ENCODE data around the gene MCRS1.

Gene MCRS1

GRCh38 chr12:49583366-49584094 is 15.6 kb upstream of the MCRS1 start:
- H3K4me2 ChIP-seq (ENCODE audit: low read depth, low read length, poor library complexity, severe bottlenecking): no peak overlapping the region
- H3K79me2 ChIP-seq (ENCODE audit: insufficient read depth, low read length): no peaks in the 10 kb centered on the region
- no peaks in the 10 kb centered on the region for H3K4me1 ChIP-seq (ENCODE audit: insufficient read depth, low read length, poor library complexity, severe bottlenecking)
- H3F3A ChIP-seq (ENCODE audit: low read depth): no peaks in the 10 kb centered on the region
- no peaks in the 10 kb centered on the region for H3K27me3 ChIP-seq (ENCODE audit: insufficient read depth, low read length, poor library complexity, severe bottlenecking)
- no peaks in the 10 kb centered on the region for H4K20me1 ChIP-seq (ENCODE audit: insufficient read depth, low read length, poor library complexity, severe bottlenecking)
- no peak overlapping the region for H2AFZ ChIP-seq (ENCODE audit: low read length)
- H3K9me3 ChIP-seq (ENCODE audit: insufficient read depth, low read depth, low read length): no peaks in the 10 kb centered on the region
- TF ChIP-seq CTCF (conservative IDR thresholded peaks at IDR 0.05; ENCODE audit: low read length): no peak
- no peak for TF ChIP-seq EZH2phosphoT487 (IDR thresholded peaks at IDR 0.05; ENCODE audit: borderline replicate concordance)
- H3K9me2 ChIP-seq (replicated peaks; ENCODE audit: low read depth, low read length): no peaks in the 10 kb centered on the region
- no peak overlapping the region for H3K4me3 ChIP-seq (ENCODE audit: low read length, poor library complexity, severe bottlenecking)
- H3K9ac ChIP-seq (ENCODE audit: low read depth, low read length, poor library complexity, severe bottlenecking): no peak overlapping the region
- H3K36me3 ChIP-seq (ENCODE audit: insufficient read depth, low read length): peaks cover 3% of the 10 kb centered on the region; the same call in 1 of the 2 replicates

DNA sequence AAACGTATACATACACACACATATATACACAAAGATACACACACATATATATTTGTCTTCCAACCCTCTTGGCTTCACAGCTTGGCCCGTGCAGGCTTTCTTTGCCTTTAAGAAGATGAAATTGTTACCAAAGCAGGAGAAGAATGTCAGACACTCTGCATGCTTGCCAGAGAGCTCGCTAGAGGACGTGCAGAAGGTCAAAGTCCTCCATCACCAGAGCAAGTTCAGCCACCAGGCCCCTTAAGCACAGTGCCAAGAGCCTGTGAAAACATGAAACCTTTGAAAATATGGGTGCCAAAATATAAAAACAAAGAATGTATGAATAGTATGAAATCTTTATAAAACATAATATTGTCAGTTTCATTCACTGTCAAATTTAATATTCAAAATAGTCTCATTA is 14.9 kb upstream of the MCRS1 start:
- H3K27me3 ChIP-seq (ENCODE audit: insufficient read depth, low read length, poor library complexity, severe bottlenecking): no peaks in the 10 kb centered on the region
- peaks cover 3% of the 10 kb centered on the region; the same call in 1 of the 2 replicates for H3K36me3 ChIP-seq (ENCODE audit: insufficient read depth, low read length)
- H3K9ac ChIP-seq (ENCODE audit: low read depth, low read length, poor library complexity, severe bottlenecking): no peak overlapping the region
- H3F3A ChIP-seq (ENCODE audit: low read depth): no peaks in the 10 kb centered on the region
- no peaks in the 10 kb centered on the region for H3K9me3 ChIP-seq (ENCODE audit: insufficient read depth, low read depth, low read length)
- H3K79me2 ChIP-seq (ENCODE audit: insufficient read depth, low read length): no peaks in the 10 kb centered on the region
- no peaks in the 10 kb centered on the region for H3K9me2 ChIP-seq (replicated peaks; ENCODE audit: low read depth, low read length)
- no peak overlapping the region for H3K4me3 ChIP-seq (ENCODE audit: low read length, poor library complexity, severe bottlenecking)
- H3K4me1 ChIP-seq (ENCODE audit: insufficient read depth, low read length, poor library complexity, severe bottlenecking): no peaks in the 10 kb centered on the region
- no peaks in the 10 kb centered on the region for H4K20me1 ChIP-seq (ENCODE audit: insufficient read depth, low read length, poor library complexity, severe bottlenecking)
- no peak overlapping the region for H2AFZ ChIP-seq (ENCODE audit: low read length)
- no peak overlapping the region for H3K4me2 ChIP-seq (ENCODE audit: low read depth, low read length, poor library complexity, severe bottlenecking)
- TF ChIP-seq CTCF (conservative IDR thresholded peaks at IDR 0.05; ENCODE audit: low read length) (no peak), EZH2phosphoT487 (IDR thresholded peaks at IDR 0.05; ENCODE audit: borderline replicate concordance) (no peak)

DNA sequence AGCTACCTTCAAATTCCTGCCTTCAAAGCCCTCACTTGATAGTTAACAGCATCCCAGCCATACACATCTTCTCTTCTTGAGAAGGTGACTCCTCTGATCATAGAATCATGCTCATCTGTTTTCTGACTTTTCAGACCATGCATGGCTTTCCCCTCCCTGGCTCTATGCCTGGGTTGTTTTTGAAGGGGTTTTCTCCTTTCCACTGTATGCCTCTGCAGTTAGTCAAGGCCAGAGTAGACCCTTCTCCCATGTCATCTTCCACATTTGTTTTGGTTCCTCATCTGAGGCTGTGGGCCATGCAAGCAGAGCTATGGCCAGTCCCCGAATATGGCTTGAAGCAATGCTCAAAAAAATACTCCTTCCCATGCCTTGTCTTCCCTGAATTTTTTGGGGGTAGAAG is 14.3 kb upstream of the MCRS1 start:
- TF ChIP-seq CTCF (conservative IDR thresholded peaks at IDR 0.05; ENCODE audit: low read length) (no peak), EZH2phosphoT487 (IDR thresholded peaks at IDR 0.05; ENCODE audit: borderline replicate concordance) (no peak)
- H3K4me3 ChIP-seq (ENCODE audit: low read length, poor library complexity, severe bottlenecking): no peak overlapping the region
- H2AFZ ChIP-seq (ENCODE audit: low read length): no peak overlapping the region
- H4K20me1 ChIP-seq (ENCODE audit: insufficient read depth, low read length, poor library complexity, severe bottlenecking): no peaks in the 10 kb centered on the region
- H3K4me2 ChIP-seq (ENCODE audit: low read depth, low read length, poor library complexity, severe bottlenecking): no peak overlapping the region
- H3K9me3 ChIP-seq (ENCODE audit: insufficient read depth, low read depth, low read length): no peaks in the 10 kb centered on the region
- no peaks in the 10 kb centered on the region for H3K27me3 ChIP-seq (ENCODE audit: insufficient read depth, low read length, poor library complexity, severe bottlenecking)
- H3K4me1 ChIP-seq (ENCODE audit: insufficient read depth, low read length, poor library complexity, severe bottlenecking): no peaks in the 10 kb centered on the region
- H3K9me2 ChIP-seq (replicated peaks; ENCODE audit: low read depth, low read length): no peaks in the 10 kb centered on the region
- H3F3A ChIP-seq (ENCODE audit: low read depth): no peaks in the 10 kb centered on the region
- no peak overlapping the region for H3K9ac ChIP-seq (ENCODE audit: low read depth, low read length, poor library complexity, severe bottlenecking)
- peaks cover 3% of the 10 kb centered on the region; the same call in 1 of the 2 replicates for H3K36me3 ChIP-seq (ENCODE audit: insufficient read depth, low read length)
- H3K79me2 ChIP-seq (ENCODE audit: insufficient read depth, low read length): no peaks in the 10 kb centered on the region

Data from Loucy (cell line).